ENCODE measurements around the gene OPN4. TPM values are rescaled to one million over a fixed set of nuclear protein-coding genes. Genes with fewer than 3 reads are reported as not detected.

The OPN4 gene
- total and polyA plus RNA-seq, 2 of the 13 experiments (the other 11 are each of a cell fraction or from before 2014, with no cell fraction given), result not detected

- no peak overlapping the region for H3K27ac ChIP-seq (ENCODE audit: extremely low read length, insufficient read depth, low read length)
- no peak overlapping the region for H2AFZ ChIP-seq (ENCODE audit: low read length)
- H4K20me1 ChIP-seq (ENCODE audit: insufficient read depth, low read length), result no peaks in the 10 kb centered on the region
- no peak overlapping the region for H3K4me3 ChIP-seq (replicated peaks in 1 of 3; ENCODE audit: insufficient read depth in 1 of 3, low read depth in 2 of 3, low read length in 3 of 3)
- POLR2A ChIA-PET, result no interaction called here
- H3K27me3 ChIP-seq (ENCODE audit: control insufficient read depth in 1 of 2, insufficient read depth in 2 of 2, low read length in 2 of 2), result peaks cover 4 to 32% of the 10 kb centered on the region in 2 experiments; a peak in 3 of 5 replicates
- CTCF ChIA-PET (ENCODE audit: low intra/inter-chr PET ratio, low total read pairs), result no interaction called here
- H3K79me2 ChIP-seq (ENCODE audit: insufficient read depth, low read length), result no peaks in the 10 kb centered on the region
- intact Hi-C loops (cut with micrococcal nuclease; ENCODE audit: unreplicated experiment), result no loop called here
- WGBS (ENCODE audit: low lambda C conversion rate), result 61% methylated on average over 3 of the region's 9 CpGs
- BruUV-seq (replicated peaks), result no TSS peak
- no peaks in the 10 kb centered on the region for H3K36me3 ChIP-seq (replicated peaks in 1 of 2; ENCODE audit: control insufficient read depth in 1 of 2, insufficient read depth in 2 of 2, low read length in 2 of 2)
- FAIRE-seq, result no peak
- H3K4me2 ChIP-seq (ENCODE audit: low read depth, low read length), result no peak overlapping the region
- no peaks in the 10 kb centered on the region for H3K9me3 ChIP-seq (ENCODE audit: low read length)
- no peaks in the 10 kb centered on the region for H3K4me1 ChIP-seq (ENCODE audit: insufficient read depth, low read length)
- no peak for DNase-seq (ENCODE audit: low spot score)
- in situ Hi-C loops (cut with HindIII; ENCODE audit: extremely low pct_ligation_motif_present, low pct_unique_long_range_greater_than_20kb), result loop anchor here (5.0 kb wide), 1 partner anchor 202 kb away; no protein-coding TSS in a partner anchor
- TF ChIP-seq TSC22D2 (CRISPR knock-in tag; IDR thresholded peaks at IDR 0.05; ENCODE audit: borderline replicate concordance) (no peak), ZFP36L2 (CRISPR knock-in tag; IDR thresholded peaks at IDR 0.05) (no peak), FOXP1 (IDR thresholded peaks at IDR 0.05) (no peak), FOXP1 (CRISPR knock-in tag; IDR thresholded peaks at IDR 0.05) (no peak), RXRA (CRISPR knock-in tag; IDR thresholded peaks at IDR 0.05) (no peak), ZNF230 (CRISPR knock-in tag; IDR thresholded peaks at IDR 0.05) (no peak), ZBTB20 (CRISPR knock-in tag; IDR thresholded peaks at IDR 0.05; ENCODE audit: borderline replicate concordance, low read depth) (no peak), SRSF9 (IDR thresholded peaks at IDR 0.05; ENCODE audit: borderline replicate concordance, insufficient read depth, low read depth, low read length, poor library complexity, severe bottlenecking) (no peak), ZNF281 (CRISPR knock-in tag; IDR thresholded peaks at IDR 0.05; ENCODE audit: borderline replicate concordance) (no peak), TRAFD1 (CRISPR knock-in tag; IDR thresholded peaks at IDR 0.05; ENCODE audit: borderline replicate concordance) (no peak), MTERF4 (CRISPR knock-in tag; IDR thresholded peaks at IDR 0.05) (no peak), CREBL2 (CRISPR knock-in tag; IDR thresholded peaks at IDR 0.05; ENCODE audit: borderline replicate concordance) (no peak), GABPB1 (CRISPR knock-in tag; IDR thresholded peaks at IDR 0.05) (no peak)
- H3K9ac ChIP-seq (ENCODE audit: insufficient read depth, low read depth, low read length), result no peak overlapping the region
- no peak for ATAC-seq
These were observed 45.9 kb downstream of the OPN4 start for GRCh38 chr10:86699991-86700840.
